ENCODE measurements around the gene ESYT2. TPM values are rescaled to one million over a fixed set of nuclear protein-coding genes. Genes with fewer than 3 reads are reported as not detected.

The ESYT2 gene
- total RNA-seq, 4 donors from 2014 or later: 209 to 286 (median 230) TPM

- no peak for TF ChIP-seq POLR2AphosphoS5 (IDR thresholded peaks at IDR 0.05)
- TF ChIP-seq EP300 (IDR thresholded peaks at IDR 0.05): no peak
- TF ChIP-seq POLR2A (IDR thresholded peaks at IDR 0.05): no peak
- no peak for TF ChIP-seq CTCF (IDR thresholded peaks at IDR 0.05)
- Histone ChIP-seq H3K4me3 (no peak overlapping the region), H3K9me3 (no peaks in the 10 kb centered on the region), H3K36me3 (peaks cover 0 to 51% of the 10 kb centered on the region in 2 donors), H3K4me1 (no peaks in the 10 kb centered on the region), H3K27me3 (no peaks in the 10 kb centered on the region), H3K27ac (no peak overlapping the region)
- no peak for ATAC-seq
- WGBS, 2 donors (ENCODE audit: low coverage in 1 of 2): 84 to 93% methylated on average over 4 of the region's 4 CpGs
Observed at GRCh38 chr7:158685693-158686092, 143.6 kb downstream of the ESYT2 start.

- no peak for TF ChIP-seq CTCF (IDR thresholded peaks at IDR 0.05)
- no peak for TF ChIP-seq EP300 (IDR thresholded peaks at IDR 0.05)
- no peak for TF ChIP-seq POLR2AphosphoS5 (IDR thresholded peaks at IDR 0.05)
- TF ChIP-seq POLR2A (IDR thresholded peaks at IDR 0.05): no peak
- Histone ChIP-seq H3K27me3 (no peaks in the 10 kb centered on the region), H3K9me3 (no peaks in the 10 kb centered on the region), H3K27ac (no peak overlapping the region), H3K36me3 (peaks cover 0 to 52% of the 10 kb centered on the region in 2 donors), H3K4me3 (no peak overlapping the region), H3K4me1 (no peaks in the 10 kb centered on the region)
- 86 to 94% methylated on average over 1 of the region's 1 CpG for WGBS, 2 donors (ENCODE audit: low coverage in 1 of 2)
- ATAC-seq: no peak
Observed at GRCh38 chr7:158684329-158684728, 145.0 kb downstream of the ESYT2 start.

GRCh38 chr7:158683541-158683940 is 145.8 kb downstream of the ESYT2 start:
- Histone ChIP-seq H3K4me3 (no peak overlapping the region), H3K27ac (no peak overlapping the region), H3K27me3 (no peaks in the 10 kb centered on the region), H3K4me1 (no peaks in the 10 kb centered on the region), H3K36me3 (peaks cover 0 to 52% of the 10 kb centered on the region in 2 donors), H3K9me3 (no peaks in the 10 kb centered on the region)
- no peak for TF ChIP-seq EP300 (IDR thresholded peaks at IDR 0.05)
- TF ChIP-seq POLR2AphosphoS5 (IDR thresholded peaks at IDR 0.05): no peak
- TF ChIP-seq POLR2A (IDR thresholded peaks at IDR 0.05): no peak
- TF ChIP-seq CTCF (IDR thresholded peaks at IDR 0.05): no peak
- WGBS, 2 donors (ENCODE audit: low coverage in 1 of 2): 64% methylated on average over 2 of the region's 2 CpGs; no CpG with 5 or more reads in 1 of the 2 donors
- ATAC-seq: no peak

GRCh38 chr7:158682456-158682855 is 146.9 kb downstream of the ESYT2 start:
- Histone ChIP-seq H3K36me3 (peaks cover 0 to 55% of the 10 kb centered on the region in 2 donors), H3K9me3 (no peaks in the 10 kb centered on the region), H3K27ac (no peak overlapping the region), H3K27me3 (no peaks in the 10 kb centered on the region), H3K4me3 (no peak overlapping the region), H3K4me1 (no peaks in the 10 kb centered on the region)
- ATAC-seq: no peak
- TF ChIP-seq POLR2A (IDR thresholded peaks at IDR 0.05) (no peak), EP300 (IDR thresholded peaks at IDR 0.05) (no peak), POLR2AphosphoS5 (IDR thresholded peaks at IDR 0.05) (no peak), CTCF (IDR thresholded peaks at IDR 0.05) (no peak)

Other genes with a start within 250 kb of the ESYT2 start
- gene PTPRN2, start 241.7 kb downstream of the ESYT2 start, total RNA-seq: 1 to 10 TPM; 1.7 to 4.7 (median 3.3) TPM
- 1 to 10 TPM; 4.6 to 6.4 (median 5.6) TPM for gene NCAPG2, start 124.7 kb downstream of the ESYT2 start, total RNA-seq
- gene DYNC2I1, start 27.0 kb upstream of the ESYT2 start, total RNA-seq: 10 to 100 TPM; 11.6 to 36.9 (median 23.4) TPM